ENCODE data around the gene RRM2. TPM values are rescaled to one million over a fixed set of nuclear protein-coding genes. Genes with fewer than 3 reads are reported as not detected.

The RRM2 gene
- total and polyA plus RNA-seq, 5 donors: 0.37 to 6.1 (median 1.3) TPM

GRCh38 chr2:10159086-10159485, 36.5 kb downstream of the RRM2 start:
- Histone ChIP-seq H3K4me1 (ENCODE audit: control insufficient read depth, insufficient read depth, low read length) (no peaks in the 10 kb centered on the region), H3K27ac (ENCODE audit: low read length) (no peak overlapping the region), H3K4me3 (ENCODE audit: low read length) (no peak overlapping the region), H3K9me3 (ENCODE audit: control insufficient read depth, low read length) (no peaks in the 10 kb centered on the region), H3K27me3 (ENCODE audit: control insufficient read depth, insufficient read depth) (no peaks in the 10 kb centered on the region)
- no peak for DNase-seq
- 77% methylated on average over 6 of the region's 6 CpGs for WGBS
- intact Hi-C loops (cut with DNase I): no loop called here
- ATAC-seq: no peak

GRCh38 chr2:10159581-10160131, 37.1 kb downstream of the RRM2 start:
- ATAC-seq (peak in 1 of 2 donors; percentile 12), DNase-seq (no peak)
- H3K4me3 ChIP-seq (ENCODE audit: low read length): no peak overlapping the region
- no peaks in the 10 kb centered on the region for H3K27me3 ChIP-seq (ENCODE audit: control insufficient read depth, insufficient read depth)
- 43% methylated on average over 11 of the region's 11 CpGs for WGBS
- no peak overlapping the region for H3K27ac ChIP-seq (ENCODE audit: low read length)
- intact Hi-C loops (cut with DNase I): no loop called here
- no peaks in the 10 kb centered on the region for H3K4me1 ChIP-seq (ENCODE audit: control insufficient read depth, insufficient read depth, low read length)
- no peaks in the 10 kb centered on the region for H3K9me3 ChIP-seq (ENCODE audit: control insufficient read depth, low read length)

DNA sequence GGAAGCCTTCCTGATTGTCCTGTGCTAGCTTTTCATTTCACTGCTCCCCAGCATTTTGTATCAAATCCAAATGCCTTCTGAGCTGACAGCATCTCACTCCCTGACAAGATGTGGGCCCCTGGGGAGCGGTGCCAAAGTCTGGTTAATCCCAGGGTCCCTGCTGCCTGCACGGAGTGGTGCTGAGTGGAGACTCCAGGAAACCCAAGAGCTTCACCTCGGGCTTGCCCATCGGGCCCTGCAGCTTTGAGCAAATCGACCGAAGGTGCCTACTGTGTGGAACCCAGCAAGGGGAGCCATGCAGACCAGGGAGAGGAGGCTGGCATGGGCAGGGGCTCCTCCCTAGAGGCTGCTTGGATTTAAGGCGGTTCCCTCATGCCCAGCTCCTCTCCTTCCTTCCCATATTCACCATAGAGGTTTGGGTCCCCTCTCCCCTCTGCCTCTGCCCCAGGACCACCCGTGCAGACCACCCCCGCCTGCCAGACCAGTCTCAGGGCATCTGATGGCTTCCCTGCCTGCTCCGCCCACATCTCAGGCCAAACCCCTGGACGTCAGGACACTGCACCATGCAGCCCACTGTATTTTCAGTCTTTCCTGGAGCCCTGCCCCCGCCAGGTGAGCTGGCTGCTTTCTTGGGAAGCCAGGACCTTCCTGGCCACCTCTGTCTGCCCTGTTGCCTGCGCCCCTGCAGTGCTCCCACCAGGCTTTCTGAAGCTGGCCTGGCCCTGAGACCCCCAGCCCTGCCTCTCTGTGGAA, 37.8 kb downstream of the RRM2 start:
- DNase-seq (no peak), ATAC-seq (no peak)
- no peaks in the 10 kb centered on the region for H3K27me3 ChIP-seq (ENCODE audit: control insufficient read depth, insufficient read depth)
- no peaks in the 10 kb centered on the region for H3K4me1 ChIP-seq (ENCODE audit: control insufficient read depth, insufficient read depth, low read length)
- intact Hi-C loops (cut with DNase I): no loop called here
- no peaks in the 10 kb centered on the region for H3K9me3 ChIP-seq (ENCODE audit: control insufficient read depth, low read length)
- H3K27ac ChIP-seq (ENCODE audit: low read length): no peak overlapping the region
- 88% methylated on average over 13 of the region's 13 CpGs for WGBS
- no peak overlapping the region for H3K4me3 ChIP-seq (ENCODE audit: low read length)

GRCh38 chr2:10161206-10161931, 38.8 kb downstream of the RRM2 start:
- DNase-seq (no peak), ATAC-seq (no peak)
- WGBS: 85% methylated on average over 12 of the region's 12 CpGs
- H3K4me1 ChIP-seq (ENCODE audit: control insufficient read depth, insufficient read depth, low read length): no peaks in the 10 kb centered on the region
- H3K9me3 ChIP-seq (ENCODE audit: control insufficient read depth, low read length): no peaks in the 10 kb centered on the region
- no peak overlapping the region for H3K4me3 ChIP-seq (ENCODE audit: low read length)
- H3K27ac ChIP-seq (ENCODE audit: low read length): no peak overlapping the region
- intact Hi-C loops (cut with DNase I): no loop called here
- no peaks in the 10 kb centered on the region for H3K27me3 ChIP-seq (ENCODE audit: control insufficient read depth, insufficient read depth)

DNA sequence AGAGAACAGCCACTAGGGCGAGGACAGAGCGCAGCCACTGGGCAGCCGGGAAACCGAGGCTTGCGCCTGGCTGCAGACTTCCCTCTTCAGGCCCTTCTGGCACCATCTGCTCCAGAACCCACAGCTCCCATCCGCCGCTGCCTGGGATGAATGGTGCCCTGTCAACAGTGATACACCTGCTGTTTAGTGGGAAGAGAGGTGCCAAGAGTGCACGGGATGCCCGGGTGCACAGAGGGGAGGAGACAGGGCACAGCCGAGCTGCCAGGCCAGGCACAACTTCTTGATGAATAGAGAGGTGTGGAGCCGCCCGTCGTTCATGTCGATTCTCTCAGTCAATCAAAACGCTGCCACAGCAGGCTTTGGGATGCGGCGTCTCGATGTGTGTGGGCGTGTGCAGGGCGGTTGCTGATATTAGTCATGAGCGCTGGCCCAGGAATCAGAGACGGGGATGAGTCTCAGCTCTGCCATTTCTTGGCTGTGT, 39.5 kb downstream of the RRM2 start:
- WGBS: 81% methylated on average over 22 of the region's 22 CpGs
- Histone ChIP-seq H3K9me3 (ENCODE audit: control insufficient read depth, low read length) (no peaks in the 10 kb centered on the region), H3K27me3 (ENCODE audit: control insufficient read depth, insufficient read depth) (no peaks in the 10 kb centered on the region), H3K27ac (ENCODE audit: low read length) (no peak overlapping the region), H3K4me1 (ENCODE audit: control insufficient read depth, insufficient read depth, low read length) (no peaks in the 10 kb centered on the region), H3K4me3 (ENCODE audit: low read length) (no peak overlapping the region)
- ATAC-seq: no peak
- intact Hi-C loops (cut with DNase I): no loop called here
- DNase-seq: no peak

GRCh38 chr2:10162586-10163497, 40.3 kb downstream of the RRM2 start:
- WGBS: 74% methylated on average over 18 of the region's 18 CpGs

DNA sequence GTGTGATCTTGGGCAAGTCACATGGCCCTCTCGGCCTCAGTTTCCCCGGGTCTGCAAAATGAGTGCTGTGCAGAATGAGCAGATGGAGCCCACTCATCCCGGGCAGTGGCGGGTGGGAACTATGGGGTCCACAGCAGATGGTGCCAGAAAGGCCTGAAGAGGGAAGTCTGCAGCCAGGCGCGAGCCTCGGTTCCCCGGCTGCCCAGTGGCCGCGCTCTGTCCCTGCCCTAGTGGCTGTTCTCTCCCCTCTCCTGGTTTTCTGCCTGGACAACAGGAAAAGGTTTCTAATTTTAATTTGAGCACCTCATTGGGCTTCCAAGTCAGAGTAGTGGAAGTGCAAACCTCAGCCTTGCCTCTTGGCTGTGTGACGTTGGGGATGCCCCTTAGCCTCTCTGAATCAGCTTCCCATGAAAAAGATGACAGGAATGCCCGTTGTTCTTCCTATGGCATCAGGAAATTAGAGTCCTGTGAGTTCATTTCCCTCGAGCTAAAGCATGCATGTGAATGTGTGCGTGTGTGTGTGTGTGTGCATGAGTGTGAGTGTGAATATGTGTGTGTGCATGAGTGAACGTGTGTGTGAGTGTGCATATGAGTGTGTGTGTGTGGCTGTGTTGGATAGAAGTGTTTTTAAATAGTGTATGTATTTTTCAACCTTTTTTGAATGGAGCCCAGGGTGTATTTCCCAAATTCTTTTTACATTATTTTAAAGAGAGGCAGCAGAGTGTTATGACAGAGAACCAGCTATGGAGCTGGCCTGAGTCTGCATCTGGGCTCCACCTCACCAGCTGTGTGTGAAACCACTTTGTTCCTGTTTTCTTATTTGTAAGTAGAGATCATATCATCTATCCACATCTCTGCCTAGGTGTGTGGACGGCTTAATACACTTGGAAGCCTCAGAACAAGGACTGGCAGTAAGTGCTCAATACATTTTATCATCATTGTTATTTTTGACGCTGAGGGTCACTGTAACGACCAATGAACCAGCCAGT, 41.3 kb downstream of the RRM2 start:
- Histone ChIP-seq H3K4me3 (ENCODE audit: low read length) (no peak overlapping the region), H3K9me3 (ENCODE audit: control insufficient read depth, low read length) (no peaks in the 10 kb centered on the region), H3K27me3 (ENCODE audit: control insufficient read depth, insufficient read depth) (no peaks in the 10 kb centered on the region), H3K27ac (ENCODE audit: low read length) (no peak overlapping the region), H3K4me1 (ENCODE audit: control insufficient read depth, insufficient read depth, low read length) (no peaks in the 10 kb centered on the region)
- DNase-seq: no peak
- no peak for ATAC-seq
- intact Hi-C loops (cut with DNase I): no loop called here
- WGBS: 82% methylated on average over 18 of the region's 18 CpGs

More at GRCh38 chr2:10162586-10163497, 40.3 kb downstream of the RRM2 start:
- Histone ChIP-seq H3K9me3 (ENCODE audit: control insufficient read depth, low read length) (no peaks in the 10 kb centered on the region), H3K4me1 (ENCODE audit: control insufficient read depth, insufficient read depth, low read length) (no peaks in the 10 kb centered on the region), H3K27ac (ENCODE audit: low read length) (no peak overlapping the region), H3K27me3 (ENCODE audit: control insufficient read depth, insufficient read depth) (no peaks in the 10 kb centered on the region), H3K4me3 (ENCODE audit: low read length) (no peak overlapping the region)
- DNase-seq (no peak), ATAC-seq (no peak)
- intact Hi-C loops (cut with DNase I): no loop called here

- Histone ChIP-seq H3K9me3 (ENCODE audit: control insufficient read depth, low read length) (no peaks in the 10 kb centered on the region), H3K27ac (ENCODE audit: low read length) (no peak overlapping the region), H3K4me3 (ENCODE audit: low read length) (no peak overlapping the region), H3K27me3 (ENCODE audit: control insufficient read depth, insufficient read depth) (no peaks in the 10 kb centered on the region), H3K4me1 (ENCODE audit: control insufficient read depth, insufficient read depth, low read length) (no peaks in the 10 kb centered on the region)
- no peak for ATAC-seq
- intact Hi-C loops (cut with DNase I): no loop called here
- 90% methylated on average over 8 of the region's 8 CpGs for WGBS
- no peak for DNase-seq
These were observed 42.1 kb downstream of the RRM2 start for GRCh38 chr2:10164601-10165000.

- H3K27me3 ChIP-seq (ENCODE audit: control insufficient read depth, insufficient read depth): no peaks in the 10 kb centered on the region
- intact Hi-C loops (cut with DNase I): no loop called here
- no peaks in the 10 kb centered on the region for H3K9me3 ChIP-seq (ENCODE audit: control insufficient read depth, low read length)
- no peak for ATAC-seq
- WGBS: 93% methylated on average over 11 of the region's 11 CpGs
- no peaks in the 10 kb centered on the region for H3K4me1 ChIP-seq (ENCODE audit: control insufficient read depth, insufficient read depth, low read length)
- no peak for DNase-seq
- H3K27ac ChIP-seq (ENCODE audit: low read length): no peak overlapping the region
- no peak overlapping the region for H3K4me3 ChIP-seq (ENCODE audit: low read length)
These were observed 42.7 kb downstream of the RRM2 start for GRCh38 chr2:10165282-10165681.

Data from right cardiac atrium (tissue), 5 donors.